Ovary (tissue), 3 donors: ENCODE results near the gene NTN5.

Experiments used
- CTCF ChIP-seq, 3 donors: fragments of 450-650 bp in 2 of 3; fragments of 200-600 bp in 1 of 3; IDR thresholded peaks; one replicate each; pipeline versions ENCODE4 v1.5.1 to v1.8.0; 2016 to 2022; ENCODE audit warnings: antibody characterized with exemption in 3 of 3, mild to moderate bottlenecking in 1 of 3
- POLR2A ChIP-seq: fragments of 450-650 bp; IDR thresholded peaks from one replicate; pipeline ENCODE4 v1.6.1; 2017; ENCODE audit warnings: antibody characterized with exemption, mild to moderate bottlenecking, moderate library complexity
- donor health status: DM: no; HTN: no; CAD: no.

- no peak for TF ChIP-seq CTCF (IDR thresholded peaks at IDR 0.05)
- no peak for TF ChIP-seq POLR2A
Observed at GRCh38 chr19:48695743-48696352, 23.0 kb upstream of the NTN5 start, which contains the start of gene FUT2.
